GM23338 (cell line): Measurements from ENCODE around the gene TLR7.

Experiments
- CREB1 ChIP-seq: fragments of 250-450 bp; sonication (Bioruptor Pico); IDR thresholded peaks from 2 replicates; pipeline ENCODE4 v1.5.0; 2020; ENCODE audit warnings: low read depth, mild to moderate bottlenecking, moderate library complexity
- EZH2 ChIP-seq: fragments of 200-600 bp; sonication (generic); IDR thresholded peaks from one replicate; pipeline ENCODE4 v1.8.0; 2017; ENCODE audit warnings: antibody characterized with exemption, mild to moderate bottlenecking, low read depth; ENCODE audit not compliant: unreplicated experiment
- EZH2phosphoT487 ChIP-seq: fragments of 200-600 bp; sonication (generic); IDR thresholded peaks from one replicate; pipeline ENCODE4 v1.8.1; 2018; ENCODE audit warnings: antibody characterized with exemption; ENCODE audit not compliant: unreplicated experiment
- JUNB ChIP-seq: IDR thresholded peaks from one replicate; pipeline ENCODE4 v1.6.1; 2016; ENCODE audit warnings: antibody characterized with exemption; ENCODE audit not compliant: unreplicated experiment
- NANOG ChIP-seq: IDR thresholded peaks from 2 replicates; pipeline ENCODE4 v1.6.1; 2016; ENCODE audit warnings: antibody characterized with exemption, borderline replicate concordance
- POLR2AphosphoS5 ChIP-seq: IDR thresholded peaks from 2 replicates; pipeline ENCODE4 v1.6.1; 2016; ENCODE audit warnings: antibody characterized with exemption, low read depth
- ZNF114 ChIP-seq: fragments of 250-450 bp; sonication (Bioruptor Pico); IDR thresholded peaks from 2 replicates; pipeline ENCODE4 v1.5.0; 2020; ENCODE audit warnings: mild to moderate bottlenecking, moderate library complexity
- ZNF331 ChIP-seq: fragments of 250-450 bp; sonication (Bioruptor Pico); IDR thresholded peaks from 2 replicates; pipeline ENCODE4 v1.5.0; 2020; ENCODE audit warnings: low read depth, mild to moderate bottlenecking, moderate library complexity
- TF ChIP-seq, protein P1 (sequence below), 2 experiments: fragments of 200-600 bp in 1 of 2; sonication (generic) in 1 of 2; conservative IDR thresholded peaks; 2 replicates each; pipeline versions ENCODE4 v1.5.1 to v1.6.1; 2016 to 2017; ENCODE audit warnings: antibody characterized with exemption in 2 of 2, low read depth in 2 of 2, mild to moderate bottlenecking in 2 of 2, moderate library complexity in 1 of 2
- TF ChIP-seq, protein P2 (sequence below): IDR thresholded peaks from one replicate; pipeline ENCODE4 v1.6.1; 2018; ENCODE audit warnings: antibody characterized with exemption; ENCODE audit not compliant: unreplicated experiment
- TF ChIP-seq, protein P3 (sequence below): IDR thresholded peaks from 2 replicates; pipeline ENCODE4 v1.6.1; 2016; ENCODE audit warnings: antibody characterized with exemption
- TF ChIP-seq, protein P4 (sequence below): fragments of 250-450 bp; sonication (Bioruptor Pico); IDR thresholded peaks from 2 replicates; pipeline ENCODE4 v1.5.0; 2020; ENCODE audit warnings: mild to moderate bottlenecking, moderate library complexity

DNA sequence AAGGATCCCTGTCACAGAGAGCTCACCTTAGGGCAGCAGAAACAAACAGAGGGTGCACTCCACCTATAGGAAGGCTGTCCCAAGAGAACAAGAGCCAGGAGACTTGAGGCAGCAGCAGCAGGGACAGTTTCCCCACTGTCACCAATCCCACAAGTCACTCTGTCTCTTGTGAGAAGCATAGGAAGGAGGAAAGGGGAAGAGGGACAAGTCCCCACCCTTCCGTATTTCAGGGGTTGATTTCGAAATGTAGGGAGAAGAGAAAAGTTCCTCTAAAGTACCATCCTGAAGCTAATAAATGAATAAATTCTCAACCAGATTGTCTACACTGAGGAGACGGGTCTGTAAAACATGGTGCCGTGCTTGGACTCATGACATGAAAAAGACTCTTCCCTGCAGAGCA, 30.1 kb downstream of the TLR7 start:
- TF ChIP-seq EZH2 (no peak), POLR2AphosphoS5 (no peak), EZH2phosphoT487 (no peak), NANOG (no peak), CREB1 (CRISPR knock-in tag) (no peak), JUNB (no peak), ZNF331 (CRISPR knock-in tag) (no peak), ZNF114 (CRISPR knock-in tag) (no peak)
- TF ChIP-seq, protein P1, sequence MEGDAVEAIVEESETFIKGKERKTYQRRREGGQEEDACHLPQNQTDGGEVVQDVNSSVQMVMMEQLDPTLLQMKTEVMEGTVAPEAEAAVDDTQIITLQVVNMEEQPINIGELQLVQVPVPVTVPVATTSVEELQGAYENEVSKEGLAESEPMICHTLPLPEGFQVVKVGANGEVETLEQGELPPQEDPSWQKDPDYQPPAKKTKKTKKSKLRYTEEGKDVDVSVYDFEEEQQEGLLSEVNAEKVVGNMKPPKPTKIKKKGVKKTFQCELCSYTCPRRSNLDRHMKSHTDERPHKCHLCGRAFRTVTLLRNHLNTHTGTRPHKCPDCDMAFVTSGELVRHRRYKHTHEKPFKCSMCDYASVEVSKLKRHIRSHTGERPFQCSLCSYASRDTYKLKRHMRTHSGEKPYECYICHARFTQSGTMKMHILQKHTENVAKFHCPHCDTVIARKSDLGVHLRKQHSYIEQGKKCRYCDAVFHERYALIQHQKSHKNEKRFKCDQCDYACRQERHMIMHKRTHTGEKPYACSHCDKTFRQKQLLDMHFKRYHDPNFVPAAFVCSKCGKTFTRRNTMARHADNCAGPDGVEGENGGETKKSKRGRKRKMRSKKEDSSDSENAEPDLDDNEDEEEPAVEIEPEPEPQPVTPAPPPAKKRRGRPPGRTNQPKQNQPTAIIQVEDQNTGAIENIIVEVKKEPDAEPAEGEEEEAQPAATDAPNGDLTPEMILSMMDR (conservative IDR thresholded peaks at IDR 0.05; ENCODE audit: low read depth in 2 of 2), result no peak
- TF ChIP-seq, protein P2, sequence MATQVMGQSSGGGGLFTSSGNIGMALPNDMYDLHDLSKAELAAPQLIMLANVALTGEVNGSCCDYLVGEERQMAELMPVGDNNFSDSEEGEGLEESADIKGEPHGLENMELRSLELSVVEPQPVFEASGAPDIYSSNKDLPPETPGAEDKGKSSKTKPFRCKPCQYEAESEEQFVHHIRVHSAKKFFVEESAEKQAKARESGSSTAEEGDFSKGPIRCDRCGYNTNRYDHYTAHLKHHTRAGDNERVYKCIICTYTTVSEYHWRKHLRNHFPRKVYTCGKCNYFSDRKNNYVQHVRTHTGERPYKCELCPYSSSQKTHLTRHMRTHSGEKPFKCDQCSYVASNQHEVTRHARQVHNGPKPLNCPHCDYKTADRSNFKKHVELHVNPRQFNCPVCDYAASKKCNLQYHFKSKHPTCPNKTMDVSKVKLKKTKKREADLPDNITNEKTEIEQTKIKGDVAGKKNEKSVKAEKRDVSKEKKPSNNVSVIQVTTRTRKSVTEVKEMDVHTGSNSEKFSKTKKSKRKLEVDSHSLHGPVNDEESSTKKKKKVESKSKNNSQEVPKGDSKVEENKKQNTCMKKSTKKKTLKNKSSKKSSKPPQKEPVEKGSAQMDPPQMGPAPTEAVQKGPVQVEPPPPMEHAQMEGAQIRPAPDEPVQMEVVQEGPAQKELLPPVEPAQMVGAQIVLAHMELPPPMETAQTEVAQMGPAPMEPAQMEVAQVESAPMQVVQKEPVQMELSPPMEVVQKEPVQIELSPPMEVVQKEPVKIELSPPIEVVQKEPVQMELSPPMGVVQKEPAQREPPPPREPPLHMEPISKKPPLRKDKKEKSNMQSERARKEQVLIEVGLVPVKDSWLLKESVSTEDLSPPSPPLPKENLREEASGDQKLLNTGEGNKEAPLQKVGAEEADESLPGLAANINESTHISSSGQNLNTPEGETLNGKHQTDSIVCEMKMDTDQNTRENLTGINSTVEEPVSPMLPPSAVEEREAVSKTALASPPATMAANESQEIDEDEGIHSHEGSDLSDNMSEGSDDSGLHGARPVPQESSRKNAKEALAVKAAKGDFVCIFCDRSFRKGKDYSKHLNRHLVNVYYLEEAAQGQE, result no peak
- TF ChIP-seq, protein P3, sequence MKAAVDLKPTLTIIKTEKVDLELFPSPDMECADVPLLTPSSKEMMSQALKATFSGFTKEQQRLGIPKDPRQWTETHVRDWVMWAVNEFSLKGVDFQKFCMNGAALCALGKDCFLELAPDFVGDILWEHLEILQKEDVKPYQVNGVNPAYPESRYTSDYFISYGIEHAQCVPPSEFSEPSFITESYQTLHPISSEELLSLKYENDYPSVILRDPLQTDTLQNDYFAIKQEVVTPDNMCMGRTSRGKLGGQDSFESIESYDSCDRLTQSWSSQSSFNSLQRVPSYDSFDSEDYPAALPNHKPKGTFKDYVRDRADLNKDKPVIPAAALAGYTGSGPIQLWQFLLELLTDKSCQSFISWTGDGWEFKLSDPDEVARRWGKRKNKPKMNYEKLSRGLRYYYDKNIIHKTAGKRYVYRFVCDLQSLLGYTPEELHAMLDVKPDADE, result no peak
- TF ChIP-seq, protein P4, sequence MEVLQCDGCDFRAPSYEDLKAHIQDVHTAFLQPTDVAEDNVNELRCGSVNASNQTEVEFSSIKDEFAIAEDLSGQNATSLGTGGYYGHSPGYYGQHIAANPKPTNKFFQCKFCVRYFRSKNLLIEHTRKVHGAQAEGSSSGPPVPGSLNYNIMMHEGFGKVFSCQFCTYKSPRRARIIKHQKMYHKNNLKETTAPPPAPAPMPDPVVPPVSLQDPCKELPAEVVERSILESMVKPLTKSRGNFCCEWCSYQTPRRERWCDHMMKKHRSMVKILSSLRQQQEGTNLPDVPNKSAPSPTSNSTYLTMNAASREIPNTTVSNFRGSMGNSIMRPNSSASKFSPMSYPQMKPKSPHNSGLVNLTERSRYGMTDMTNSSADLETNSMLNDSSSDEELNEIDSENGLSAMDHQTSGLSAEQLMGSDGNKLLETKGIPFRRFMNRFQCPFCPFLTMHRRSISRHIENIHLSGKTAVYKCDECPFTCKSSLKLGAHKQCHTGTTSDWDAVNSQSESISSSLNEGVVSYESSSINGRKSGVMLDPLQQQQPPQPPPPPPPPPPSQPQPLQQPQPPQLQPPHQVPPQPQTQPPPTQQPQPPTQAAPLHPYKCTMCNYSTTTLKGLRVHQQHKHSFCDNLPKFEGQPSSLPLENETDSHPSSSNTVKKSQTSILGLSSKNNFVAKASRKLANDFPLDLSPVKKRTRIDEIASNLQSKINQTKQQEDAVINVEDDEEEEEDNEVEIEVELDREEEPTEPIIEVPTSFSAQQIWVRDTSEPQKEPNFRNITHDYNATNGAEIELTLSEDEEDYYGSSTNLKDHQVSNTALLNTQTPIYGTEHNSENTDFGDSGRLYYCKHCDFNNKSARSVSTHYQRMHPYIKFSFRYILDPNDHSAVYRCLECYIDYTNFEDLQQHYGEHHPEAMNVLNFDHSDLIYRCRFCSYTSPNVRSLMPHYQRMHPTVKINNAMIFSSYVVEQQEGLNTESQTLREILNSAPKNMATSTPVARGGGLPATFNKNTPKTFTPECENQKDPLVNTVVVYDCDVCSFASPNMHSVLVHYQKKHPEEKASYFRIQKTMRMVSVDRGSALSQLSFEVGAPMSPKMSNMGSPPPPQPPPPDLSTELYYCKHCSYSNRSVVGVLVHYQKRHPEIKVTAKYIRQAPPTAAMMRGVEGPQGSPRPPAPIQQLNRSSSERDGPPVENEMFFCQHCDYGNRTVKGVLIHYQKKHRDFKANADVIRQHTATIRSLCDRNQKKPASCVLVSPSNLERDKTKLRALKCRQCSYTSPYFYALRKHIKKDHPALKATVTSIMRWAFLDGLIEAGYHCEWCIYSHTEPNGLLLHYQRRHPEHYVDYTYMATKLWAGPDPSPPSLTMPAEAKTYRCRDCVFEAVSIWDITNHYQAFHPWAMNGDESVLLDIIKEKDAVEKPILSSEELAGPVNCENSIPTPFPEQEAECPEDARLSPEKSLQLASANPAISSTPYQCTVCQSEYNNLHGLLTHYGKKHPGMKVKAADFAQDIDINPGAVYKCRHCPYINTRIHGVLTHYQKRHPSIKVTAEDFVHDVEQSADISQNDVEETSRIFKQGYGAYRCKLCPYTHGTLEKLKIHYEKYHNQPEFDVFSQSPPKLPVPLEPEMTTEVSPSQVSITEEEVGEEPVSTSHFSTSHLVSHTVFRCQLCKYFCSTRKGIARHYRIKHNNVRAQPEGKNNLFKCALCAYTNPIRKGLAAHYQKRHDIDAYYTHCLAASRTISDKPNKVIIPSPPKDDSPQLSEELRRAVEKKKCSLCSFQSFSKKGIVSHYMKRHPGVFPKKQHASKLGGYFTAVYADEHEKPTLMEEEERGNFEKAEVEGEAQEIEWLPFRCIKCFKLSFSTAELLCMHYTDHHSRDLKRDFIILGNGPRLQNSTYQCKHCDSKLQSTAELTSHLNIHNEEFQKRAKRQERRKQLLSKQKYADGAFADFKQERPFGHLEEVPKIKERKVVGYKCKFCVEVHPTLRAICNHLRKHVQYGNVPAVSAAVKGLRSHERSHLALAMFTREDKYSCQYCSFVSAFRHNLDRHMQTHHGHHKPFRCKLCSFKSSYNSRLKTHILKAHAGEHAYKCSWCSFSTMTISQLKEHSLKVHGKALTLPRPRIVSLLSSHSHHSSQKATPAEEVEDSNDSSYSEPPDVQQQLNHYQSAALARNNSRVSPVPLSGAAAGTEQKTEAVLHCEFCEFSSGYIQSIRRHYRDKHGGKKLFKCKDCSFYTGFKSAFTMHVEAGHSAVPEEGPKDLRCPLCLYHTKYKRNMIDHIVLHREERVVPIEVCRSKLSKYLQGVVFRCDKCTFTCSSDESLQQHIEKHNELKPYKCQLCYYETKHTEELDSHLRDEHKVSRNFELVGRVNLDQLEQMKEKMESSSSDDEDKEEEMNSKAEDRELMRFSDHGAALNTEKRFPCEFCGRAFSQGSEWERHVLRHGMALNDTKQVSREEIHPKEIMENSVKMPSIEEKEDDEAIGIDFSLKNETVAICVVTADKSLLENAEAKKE (CRISPR knock-in tag), result no peak
